IMR-90 (cell line): ENCODE measurements around the gene NFATC1. TPM values are rescaled to one million over a fixed set of nuclear protein-coding genes. Genes with fewer than 3 reads are reported as not detected.

Experiments
- ATAC-seq: fragments of 200-7000 bp; cut with Tn5 transposase; 2 replicates; pipeline ENCODE4 v1.9.1; 2020; ENCODE audit warnings: low read depth, mild to moderate bottlenecking, moderate library complexity
- BruUV-seq: library from RNA; stranded (reverse); fragments of 400-500 nt; replicated peaks from 2 replicates; lab custom pipeline; 2021; lab: Mats Ljungman, UMichigan
- CTCF ChIA-PET: fragments of 300-600 bp; formaldehyde crosslinking; extraction: SDS; loops from one replicate; lab custom pipeline; 2021; ENCODE audit warnings: antibody characterized with exemption; lab: Yijun Ruan, JAX
- POLR2A ChIA-PET: fragments of 300-600 bp; sonication (Branson Sonifier 250); formaldehyde crosslinking; loops from one replicate; lab custom pipeline; 2022; ENCODE audit warnings: antibody characterized with exemption; ENCODE audit not compliant: unreplicated experiment; lab: Charles Lee
- DNase-seq: peaks from one replicate; pipeline ENCODE4 v3.0.0; 2013
- H2AFZ ChIP-seq: replicated peaks from 2 replicates; pipeline ENCODE3; 2013; ENCODE audit warnings: low read length, mild to moderate bottlenecking; ENCODE audit not compliant: poor library complexity
- H2AK5ac ChIP-seq: 2 replicates; pipeline ENCODE4 v1.6.1; 2013; ENCODE audit warnings: low read depth, low read length, inconsistent platforms
- H2AK9ac ChIP-seq: replicated peaks from 2 replicates; pipeline ENCODE3; 2013; ENCODE audit warnings: mild to moderate bottlenecking, low read depth, low read length, moderate library complexity; ENCODE audit not compliant: poor library complexity
- H2BK120ac ChIP-seq: 2 replicates; pipeline ENCODE4 v1.6.1; 2013; ENCODE audit warnings: low read depth, low read length, inconsistent platforms
- H2BK15ac ChIP-seq: 3 replicates; pipeline ENCODE4 v1.6.1; 2013; ENCODE audit warnings: low read depth, low read length, inconsistent platforms
- H2BK20ac ChIP-seq: 2 replicates; pipeline ENCODE4 v1.6.1; 2013; ENCODE audit warnings: low read depth, mild to moderate bottlenecking, inconsistent platforms, low read length, moderate library complexity
- H2BK5ac ChIP-seq: 2 replicates; pipeline ENCODE4 v1.6.1; 2013; ENCODE audit warnings: mild to moderate bottlenecking, low read depth, low read length, inconsistent platforms; ENCODE audit not compliant: poor library complexity, severe bottlenecking
- H3K14ac ChIP-seq: replicated peaks from 2 replicates; pipeline ENCODE4 v1.6.1; 2013; ENCODE audit warnings: low read depth, low read length, inconsistent platforms
- H3K18ac ChIP-seq: 2 replicates; pipeline ENCODE4 v1.6.1; 2013; ENCODE audit warnings: low read depth, low read length, control low read depth
- H3K23ac ChIP-seq: 2 replicates; pipeline ENCODE4 v1.6.1; 2013; ENCODE audit warnings: low read depth, low read length, inconsistent platforms
- H3K27ac ChIP-seq: 2 replicates; pipeline ENCODE4 v1.5.1; 2013; ENCODE audit warnings: mild to moderate bottlenecking, control low read depth, low read length; ENCODE audit not compliant: insufficient read depth
- H3K27me3 ChIP-seq: 2 replicates; pipeline ENCODE4 v1.6.1; 2013; ENCODE audit warnings: low read length; ENCODE audit not compliant: control insufficient read depth, insufficient read depth
- H3K36me3 ChIP-seq: 2 replicates; pipeline ENCODE4 v1.6.1; 2013; ENCODE audit warnings: low read length, mixed read lengths; ENCODE audit not compliant: control insufficient read depth, insufficient read depth
- H3K4ac ChIP-seq: 2 replicates; pipeline ENCODE4 v1.6.1; 2013; ENCODE audit warnings: low read depth, low read length, inconsistent platforms
- H3K4me1 ChIP-seq: 2 replicates; pipeline ENCODE4 v1.6.1; 2013; ENCODE audit warnings: low read length, mixed read lengths; ENCODE audit not compliant: control insufficient read depth, insufficient read depth
- H3K4me2 ChIP-seq: 2 replicates; pipeline ENCODE4 v1.6.1; 2013; ENCODE audit warnings: low read depth, mild to moderate bottlenecking, control low read depth, low read length, moderate library complexity
- H3K4me3 ChIP-seq: 2 replicates; pipeline ENCODE4 v1.5.1; 2013; ENCODE audit warnings: low read depth, mild to moderate bottlenecking, control low read depth, low read length, moderate library complexity; ENCODE audit not compliant: insufficient read depth
- H3K56ac ChIP-seq: 2 replicates; pipeline ENCODE4 v1.6.1; 2013; ENCODE audit warnings: low read length, inconsistent platforms; ENCODE audit not compliant: insufficient read depth; ENCODE audit errors: extremely low read depth
- H3K79me1 ChIP-seq, 2 experiments: 2 replicates each; pipeline ENCODE4 v1.6.1; 2013; ENCODE audit warnings: low read length in 2 of 2, inconsistent platforms in 1 of 2, low read depth in 1 of 2
- H3K9ac ChIP-seq: 2 replicates; pipeline ENCODE4 v1.6.1; 2013; ENCODE audit warnings: low read depth, low read length, control low read depth
- H3K9me1 ChIP-seq: 2 replicates; pipeline ENCODE4 v1.6.1; 2013; ENCODE audit warnings: low read length, inconsistent platforms; ENCODE audit not compliant: insufficient read depth
- H3K9me3 ChIP-seq: 2 replicates; pipeline ENCODE4 v1.6.1; 2013; ENCODE audit warnings: low read length; ENCODE audit not compliant: control insufficient read depth, insufficient read depth
- H4K20me1 ChIP-seq: 2 replicates; pipeline ENCODE4 v1.6.1; 2013; ENCODE audit warnings: low read length, inconsistent platforms; ENCODE audit not compliant: insufficient read depth
- H4K5ac ChIP-seq: 2 replicates; pipeline ENCODE4 v1.6.1; 2013; ENCODE audit warnings: mild to moderate bottlenecking, low read depth, low read length, control low read depth
- H4K8ac ChIP-seq, 2 experiments: 2 replicates each; pipeline ENCODE4 v1.6.1; 2013; ENCODE audit warnings: low read depth in 2 of 2, low read length in 2 of 2, control low read depth in 1 of 2, inconsistent platforms in 1 of 2
- H4K91ac ChIP-seq: 2 replicates; pipeline ENCODE4 v1.6.1; 2013; ENCODE audit warnings: low read depth, low read length, inconsistent platforms; ENCODE audit not compliant: insufficient read depth
- BHLHE40 ChIP-seq: fragments of 150-350 bp; IDR thresholded peaks from 2 replicates; pipeline ENCODE4 v1.6.1; 2016; ENCODE audit warnings: mild to moderate bottlenecking, low read depth, low read length
- MAZ ChIP-seq: IDR thresholded peaks from 2 replicates; pipeline ENCODE4 v1.6.1; 2012; ENCODE audit warnings: low read depth, mild to moderate bottlenecking, low read length, improper control_type of control experiment, moderate library complexity, borderline replicate concordance
- NFE2L2 ChIP-seq: fragments of 150-350 bp; IDR thresholded peaks from 2 replicates; pipeline ENCODE4 v1.6.1; 2016; ENCODE audit warnings: low read depth, mild to moderate bottlenecking, low read length
- RFX5 ChIP-seq: IDR thresholded peaks from 2 replicates; pipeline ENCODE4 v1.8.0; 2012; ENCODE audit warnings: low read depth, mild to moderate bottlenecking, low read length, moderate library complexity
- SMC3 ChIP-seq: fragments of 150-350 bp; IDR thresholded peaks from 2 replicates; pipeline ENCODE4 v1.6.1; 2016; ENCODE audit warnings: low read depth, mild to moderate bottlenecking, antibody characterized with exemption, low read length, moderate library complexity
- WGBS, 2 experiments: methylation state at CpG; one replicate each; pipeline versions ENCODE4 v1.1.5 to v1.1.7; 2013; ENCODE audit warnings: missing lambda C conversion rate in 2 of 2; ENCODE audit not compliant: insufficient read length in 1 of 2; ENCODE audit errors: extremely low coverage in 2 of 2; 5-methylcytosine and 5-hydroxymethylcytosine counted together
- dilution Hi-C: fragments of 300-500 bp; cut with HindIII; formaldehyde crosslinking; loops from one replicate; pipeline ENCODE4 v1.14.3; 2018; ENCODE audit warnings: low sequenced_read_pairs; ENCODE audit not compliant: unreplicated experiment
- in situ Hi-C: fragments of 300-500 bp; cut with MboI; formaldehyde crosslinking; loops from 3 replicates; pipeline ENCODE4 v1.14.3; 2019; ENCODE audit warnings: low sequenced_read_pairs, inconsistent platforms, mixed read lengths
- intact Hi-C: fragments of 100-400 bp; cut with micrococcal nuclease; formaldehyde crosslinking; loops from 2 replicates; pipeline ENCODE4 v1.10.0; 2022
- polyA plus RNA-seq, 3 experiments: library from polyadenylated mRNA; depleted of rRNA; stranded (reverse); fragments of >200 nt; gene quantifications; 2 replicates each; pipeline ENCODE4 v1.2.3, GENCODE V29; 2012; ENCODE audit warnings: low replicate concordance in 1 of 3
- total RNA-seq: library from RNA; depleted of rRNA; stranded (reverse); fragments of >200 nt; gene quantifications from 2 replicates; pipeline ENCODE4 v1.2.3, GENCODE V29; 2012
- TF ChIP-seq, protein P1 (sequence below): conservative IDR thresholded peaks from 2 replicates; pipeline ENCODE4 v1.5.1; 2012; ENCODE audit warnings: mild to moderate bottlenecking, low read depth, low read length, improper control_type of control experiment

The NFATC1 gene
- total and polyA plus RNA-seq, 2 of the 4 experiments (the other 2 are of a cell fraction): 0.36 to 1.8 TPM

- no peak overlapping the region for H2BK20ac ChIP-seq
- ATAC-seq: no peak
- H3K56ac ChIP-seq: no peak overlapping the region
- no peak overlapping the region for H4K8ac ChIP-seq
- no peak overlapping the region for H3K27ac ChIP-seq
- H3K9me3 ChIP-seq: no peaks in the 10 kb centered on the region
- H2AK9ac ChIP-seq: peak overlapping the region; percentile 16
- H3K4me1 ChIP-seq: peaks cover 17% of the 10 kb centered on the region; the same call in 1 of the 2 replicates
- BruUV-seq: no TSS peak
- no peak overlapping the region for H4K91ac ChIP-seq
- dilution Hi-C loops: no loop called here
- no peak overlapping the region for H3K9ac ChIP-seq
- H2AK5ac ChIP-seq: no peak overlapping the region
- H3K9me1 ChIP-seq: peaks cover 5% of the 10 kb centered on the region; the same call in 1 of the 2 replicates
- no peak overlapping the region for H3K23ac ChIP-seq
- no peak overlapping the region for H2AFZ ChIP-seq
- no peaks in the 10 kb centered on the region for H3K36me3 ChIP-seq
- H3K4me3 ChIP-seq: no peak overlapping the region
- 0 out of 2 replicates have a peak, but pooled peaks cover 3% of the 10 kb centered on the region for H4K20me1 ChIP-seq
- WGBS, 2 experiments: 95% methylated on average over 30 of the region's 42 CpGs; no CpG with 5 or more reads in 1 of the 2 experiments
- H2BK15ac ChIP-seq: no peak overlapping the region
- intact Hi-C loops: no loop called here
- H3K27me3 ChIP-seq: no peaks in the 10 kb centered on the region
- no peak for TF ChIP-seq BHLHE40
- no peak for TF ChIP-seq RFX5
- TF ChIP-seq MAZ: no peak
- TF ChIP-seq, protein P1, sequence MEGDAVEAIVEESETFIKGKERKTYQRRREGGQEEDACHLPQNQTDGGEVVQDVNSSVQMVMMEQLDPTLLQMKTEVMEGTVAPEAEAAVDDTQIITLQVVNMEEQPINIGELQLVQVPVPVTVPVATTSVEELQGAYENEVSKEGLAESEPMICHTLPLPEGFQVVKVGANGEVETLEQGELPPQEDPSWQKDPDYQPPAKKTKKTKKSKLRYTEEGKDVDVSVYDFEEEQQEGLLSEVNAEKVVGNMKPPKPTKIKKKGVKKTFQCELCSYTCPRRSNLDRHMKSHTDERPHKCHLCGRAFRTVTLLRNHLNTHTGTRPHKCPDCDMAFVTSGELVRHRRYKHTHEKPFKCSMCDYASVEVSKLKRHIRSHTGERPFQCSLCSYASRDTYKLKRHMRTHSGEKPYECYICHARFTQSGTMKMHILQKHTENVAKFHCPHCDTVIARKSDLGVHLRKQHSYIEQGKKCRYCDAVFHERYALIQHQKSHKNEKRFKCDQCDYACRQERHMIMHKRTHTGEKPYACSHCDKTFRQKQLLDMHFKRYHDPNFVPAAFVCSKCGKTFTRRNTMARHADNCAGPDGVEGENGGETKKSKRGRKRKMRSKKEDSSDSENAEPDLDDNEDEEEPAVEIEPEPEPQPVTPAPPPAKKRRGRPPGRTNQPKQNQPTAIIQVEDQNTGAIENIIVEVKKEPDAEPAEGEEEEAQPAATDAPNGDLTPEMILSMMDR: no peak
- TF ChIP-seq NFE2L2: no peak
- TF ChIP-seq SMC3: no peak
- no peak overlapping the region for H3K14ac ChIP-seq
- in situ Hi-C loops: no loop called here
- H2BK5ac ChIP-seq: no peak overlapping the region
- H3K79me1 ChIP-seq: no peaks in the 10 kb centered on the region
- CTCF ChIA-PET: no interaction called here
- no peak overlapping the region for H2BK120ac ChIP-seq
- H3K18ac ChIP-seq: no peak overlapping the region
- H4K5ac ChIP-seq: no peak overlapping the region
- POLR2A ChIA-PET: no interaction called here
- no peak overlapping the region for H3K4ac ChIP-seq
- no peak overlapping the region for H3K4me2 ChIP-seq
- no peak for DNase-seq
Observed at GRCh38 chr18:79487183-79487800, 91.6 kb downstream of the NFATC1 start.
